BLaER1 treated with 17β-estradiol and CSF1 and Interleukin-3, amounts not matched to agents 10 nM and 100 nM (cell line): ENCODE results near the gene DDRGK1.
A peak's percentile ranks its signal among the peaks of the same experiment; 100 is the strongest.

Experiments
- H3K27ac ChIP-seq, 11 experiments: shearing (Covaris generic); formaldehyde crosslinking; 2 replicates each; pipeline ENCODE4 v1.8.1; 2022
- H3K27me3 ChIP-seq, 11 experiments: shearing (Covaris generic); formaldehyde crosslinking; 2 replicates each; pipeline ENCODE4 v1.8.1; 2022
- H3K36me3 ChIP-seq, 11 experiments: shearing (Covaris generic); formaldehyde crosslinking; 2 replicates each; pipeline ENCODE4 v1.8.1; 2022
- H3K4me1 ChIP-seq, 10 experiments: shearing (Covaris generic); formaldehyde crosslinking; 2 replicates each; pipeline ENCODE4 v1.8.1; 2022
- H3K4me2 ChIP-seq, 11 experiments: shearing (Covaris generic); formaldehyde crosslinking; 2 replicates each; pipeline ENCODE4 v1.8.1; 2022
- H3K4me3 ChIP-seq, 10 experiments: shearing (Covaris generic); formaldehyde crosslinking; 2 replicates each; pipeline ENCODE4 v1.8.1; 2022
- H3K9ac ChIP-seq, 11 experiments: shearing (Covaris generic); formaldehyde crosslinking; 2 replicates each; pipeline ENCODE4 v1.8.1; 2022
- H3K9me3 ChIP-seq, 11 experiments: shearing (Covaris generic); formaldehyde crosslinking; replicated peaks in 1 of 11; 2 replicates each; pipeline ENCODE4 v1.8.1; 2022
- H4K20me1 ChIP-seq, 11 experiments: shearing (Covaris generic); formaldehyde crosslinking; 2 replicates each; pipeline ENCODE4 v1.8.1; 2022
- Cebpa-rat ChIP-seq, 11 experiments: shearing (Covaris generic); IDR thresholded peaks; 2 replicates each; pipeline ENCODE4 v1.8.1; 2022

The DDRGK1 gene

GRCh38 chr20:3173610-3174441, 30.7 kb downstream of the DDRGK1 start:
- H4K20me1 ChIP-seq = peaks cover 0 to 43% (median 18%) of the 10 kb centered on the region in 11 experiments; a peak in 11 of 22 replicates
- TF ChIP-seq Cebpa-rat (IDR thresholded peaks at IDR 0.05) = no peak
- peak overlapping the region; percentile 70 to 88 (median 78) for H3K4me3 ChIP-seq
- H3K4me2 ChIP-seq = peak overlapping the region; percentile 83 to 99 (median 97)
- H3K9ac ChIP-seq = peak overlapping the region; percentile 57 to 84 (median 77); a peak in 20 of 22 replicates
- H3K4me1 ChIP-seq = peaks cover 5 to 15% (median 11%) of the 10 kb centered on the region in 10 experiments; a peak in 15 of 20 replicates
- peak overlapping the region in 2 of 11 experiments; percentile 24 to 68; a peak in 3 of 22 replicates for H3K27ac ChIP-seq
- peaks cover 54 to 79% (median 69%) of the 10 kb centered on the region in 11 experiments for H3K27me3 ChIP-seq
- H3K36me3 ChIP-seq = no peaks in the 10 kb centered on the region
- no peaks in the 10 kb centered on the region for H3K9me3 ChIP-seq

- H3K9me3 ChIP-seq = no peaks in the 10 kb centered on the region
- peaks cover 0 to 43% (median 18%) of the 10 kb centered on the region in 11 experiments; a peak in 11 of 22 replicates for H4K20me1 ChIP-seq
- peak within 1 kb of the TSS; percentile 70 to 88 (median 78) for H3K4me3 ChIP-seq
- peak within 1 kb of the TSS; percentile 65 to 84 (median 79); a peak in 21 of 22 replicates for H3K9ac ChIP-seq
- H3K4me1 ChIP-seq = peaks cover 5 to 15% (median 11%) of the 10 kb centered on the region in 10 experiments; a peak in 15 of 20 replicates
- no peaks in the 10 kb centered on the region for H3K36me3 ChIP-seq
- peak within 1 kb of the TSS in 9 of 11 experiments; percentile 32 to 76 (median 65); a peak in 13 of 22 replicates for H3K27ac ChIP-seq
- H3K4me2 ChIP-seq = peak within 1 kb of the TSS; percentile 83 to 99 (median 97)
- peaks cover 61 to 87% (median 76%) of the 10 kb centered on the region in 11 experiments for H3K27me3 ChIP-seq
- TF ChIP-seq Cebpa-rat (IDR thresholded peaks at IDR 0.05) = no peak
These were observed 31.4 kb downstream of the DDRGK1 start, which contains the start of gene LZTS3 for GRCh38 chr20:3172933-3173609. TSS of gene LZTS3 (minus strand) at chr20:3173549. CDS start at chr20:3167163, 6,386 bp downstream.

- Histone ChIP-seq H3K36me3 (no peaks in the 10 kb centered on the region), H4K20me1 (peaks cover 0 to 46% (median 18%) of the 10 kb centered on the region in 11 experiments; a peak in 11 of 22 replicates), H3K27ac (no peak overlapping the region), H3K27me3 (peaks cover 69 to 94% (median 84%) of the 10 kb centered on the region in 11 experiments), H3K9ac (peak overlapping the region in 5 of 11 experiments; percentile 73 to 84 (median 80); a peak in 4 of 22 replicates), H3K4me1 (peaks cover 0 to 15% (median 11%) of the 10 kb centered on the region in 10 experiments; a peak in 14 of 20 replicates), H3K9me3 (no peaks in the 10 kb centered on the region), H3K4me3 (peak overlapping the region in 9 of 10 experiments; percentile 70 to 88 (median 79); a peak in 14 of 20 replicates), H3K4me2 (peak overlapping the region; percentile 83 to 99 (median 97))
- TF ChIP-seq Cebpa-rat (IDR thresholded peaks at IDR 0.05) = no peak
These were observed 32.2 kb downstream of the DDRGK1 start for GRCh38 chr20:3172126-3172932.

- Histone ChIP-seq H3K9ac (no peak overlapping the region), H4K20me1 (peaks cover 0 to 46% (median 18%) of the 10 kb centered on the region in 11 experiments; a peak in 11 of 22 replicates), H3K4me3 (no peak overlapping the region), H3K4me1 (peaks cover 0 to 15% (median 11%) of the 10 kb centered on the region in 10 experiments; a peak in 14 of 20 replicates), H3K27ac (no peak overlapping the region), H3K27me3 (peaks cover 76 to 99% (median 90%) of the 10 kb centered on the region in 11 experiments), H3K9me3 (no peaks in the 10 kb centered on the region), H3K4me2 (no peak overlapping the region), H3K36me3 (no peaks in the 10 kb centered on the region)
- TF ChIP-seq Cebpa-rat (IDR thresholded peaks at IDR 0.05) = no peak
These were observed 32.9 kb downstream of the DDRGK1 start for GRCh38 chr20:3171391-3172125.

- Histone ChIP-seq H3K9ac (no peak overlapping the region), H3K27me3 (peaks cover 52 to 74% (median 67%) of the 10 kb centered on the region in 11 experiments)
- no peak for TF ChIP-seq Cebpa-rat (IDR thresholded peaks at IDR 0.05)
These were observed 35.5 kb downstream of the DDRGK1 start for GRCh38 chr20:3168829-3169590.

GRCh38 chr20:3168079-3168828, 36.2 kb downstream of the DDRGK1 start:
- H3K9ac ChIP-seq = no peak overlapping the region
- no peaks in the 10 kb centered on the region for H3K9me3 ChIP-seq
- H3K4me3 ChIP-seq = no peak overlapping the region
- H3K4me2 ChIP-seq = no peak overlapping the region
- peaks cover 0 to 10% (median 5%) of the 10 kb centered on the region in 10 experiments; a peak in 13 of 20 replicates for H3K4me1 ChIP-seq
- H3K36me3 ChIP-seq = no peaks in the 10 kb centered on the region
- H3K27ac ChIP-seq = no peak overlapping the region
- TF ChIP-seq Cebpa-rat (IDR thresholded peaks at IDR 0.05) = no peak
- peaks cover 46 to 67% (median 61%) of the 10 kb centered on the region in 11 experiments for H3K27me3 ChIP-seq
- H4K20me1 ChIP-seq = peaks cover 0 to 29% (median 7%) of the 10 kb centered on the region in 11 experiments; a peak in 10 of 22 replicates

More at GRCh38 chr20:3168829-3169590, 35.5 kb downstream of the DDRGK1 start:
- Histone ChIP-seq H3K4me1 (peaks cover 0 to 11% (median 9%) of the 10 kb centered on the region in 10 experiments; a peak in 14 of 20 replicates), H3K9me3 (no peaks in the 10 kb centered on the region), H3K36me3 (no peaks in the 10 kb centered on the region), H3K27ac (no peak overlapping the region), H3K4me2 (no peak overlapping the region), H3K4me3 (no peak overlapping the region), H4K20me1 (peaks cover 0 to 32% (median 9%) of the 10 kb centered on the region in 11 experiments; a peak in 11 of 22 replicates)

GRCh38 chr20:3167738-3168078, 36.8 kb downstream of the DDRGK1 start:
- TF ChIP-seq Cebpa-rat (IDR thresholded peaks at IDR 0.05) = no peak
- peaks cover 0 to 29% (median 7%) of the 10 kb centered on the region in 11 experiments; a peak in 10 of 22 replicates for H4K20me1 ChIP-seq
- H3K27me3 ChIP-seq = peaks cover 46 to 66% (median 61%) of the 10 kb centered on the region in 11 experiments
- H3K9me3 ChIP-seq = no peaks in the 10 kb centered on the region
- H3K4me2 ChIP-seq = no peak overlapping the region
- H3K36me3 ChIP-seq = no peaks in the 10 kb centered on the region
- no peak overlapping the region for H3K27ac ChIP-seq
- H3K4me1 ChIP-seq = peaks cover 0 to 15% (median 10%) of the 10 kb centered on the region in 10 experiments; a peak in 14 of 20 replicates
- no peak overlapping the region for H3K9ac ChIP-seq
- H3K4me3 ChIP-seq = no peak overlapping the region
